Activated CD4-positive, CD25-positive, alpha-beta regulatory T cell (primary cell): ENCODE results near the gene USF1.
"Not testable (repeated sequence)": the region's sequence is repeated elsewhere in the genome, so short reads cannot be mapped to it uniquely, and the experiment has no call there.

Experiments
- DNase-seq, 4 experiments: peaks; one replicate each; lab custom pipeline; 2025; lab: John Stamatoyannopoulos, UW

Gene USF1

DNA sequence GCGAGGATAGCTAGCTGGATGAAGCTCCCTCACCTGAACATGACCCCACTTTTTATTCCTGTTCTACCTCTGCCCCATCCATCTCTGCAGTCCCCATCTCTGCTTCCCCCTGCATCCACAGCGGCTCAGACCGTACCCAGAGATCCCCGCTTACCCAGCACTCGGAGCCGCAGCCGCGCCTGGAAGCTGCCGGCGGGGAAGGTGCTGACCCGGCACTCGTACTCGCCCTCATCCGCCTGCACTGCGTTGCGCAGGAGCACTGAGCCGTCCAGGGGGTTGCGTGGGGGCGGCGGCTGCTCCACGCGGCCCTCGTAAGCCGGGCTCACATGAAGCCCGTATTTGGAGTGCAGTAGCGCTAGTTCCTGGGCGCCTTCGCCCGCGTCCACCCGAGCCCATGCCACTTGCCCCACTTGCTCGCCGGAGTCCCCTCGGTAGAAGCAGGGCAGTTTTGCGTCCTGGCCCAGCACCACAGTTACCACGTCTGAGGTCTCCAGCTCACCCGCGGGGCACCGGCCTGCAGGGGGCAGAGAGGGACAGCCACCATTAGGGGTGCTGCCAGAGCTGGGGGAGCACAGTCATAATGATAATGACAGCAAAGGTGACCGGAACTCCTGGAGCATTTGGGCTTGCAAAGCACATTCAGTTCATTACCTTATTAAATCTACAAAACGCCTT is 33.8 kb upstream of the USF1 start:
- no peak for DNase-seq

DNA sequence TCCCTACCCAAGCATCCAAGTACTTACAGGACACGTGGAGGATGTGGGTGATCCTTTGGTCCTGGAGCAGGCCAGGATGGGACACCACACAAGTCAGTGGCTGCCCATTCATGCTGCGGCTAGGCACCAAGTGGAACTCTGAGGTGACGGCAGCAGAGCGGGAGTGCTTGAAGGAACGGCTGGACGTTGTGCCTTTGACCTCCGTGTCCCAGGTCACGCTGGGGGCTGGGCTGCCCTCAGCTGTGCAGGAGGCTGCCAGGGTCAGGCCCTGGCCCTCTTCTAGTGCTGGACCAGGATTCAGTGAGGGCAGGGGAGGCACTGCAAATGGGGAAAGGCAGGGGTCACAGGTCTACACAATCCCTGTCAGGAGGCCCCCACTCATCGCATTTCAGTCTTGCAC is 31.6 kb upstream of the USF1 start:
- no peak for DNase-seq

DNA sequence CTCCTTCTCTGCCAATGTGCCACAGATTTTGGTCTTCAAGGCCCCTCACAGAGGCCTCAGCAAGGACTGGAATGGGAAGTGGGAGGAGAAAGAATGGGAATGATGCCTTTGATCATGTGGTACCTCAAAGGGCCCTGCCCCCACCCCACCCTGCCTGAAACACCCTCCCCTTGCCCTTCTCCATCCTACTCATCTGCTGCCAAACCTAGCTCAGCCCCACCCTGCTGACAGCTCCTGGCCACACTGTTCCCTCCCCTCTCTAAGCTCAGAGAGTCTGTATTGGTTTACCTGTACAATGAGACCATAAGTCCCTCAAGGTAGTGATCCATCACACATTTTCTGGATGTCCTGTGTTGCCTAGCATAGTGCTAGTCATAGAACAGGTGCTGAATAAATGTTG is 30.6 kb upstream of the USF1 start:
- DNase-seq = no peak

DNA sequence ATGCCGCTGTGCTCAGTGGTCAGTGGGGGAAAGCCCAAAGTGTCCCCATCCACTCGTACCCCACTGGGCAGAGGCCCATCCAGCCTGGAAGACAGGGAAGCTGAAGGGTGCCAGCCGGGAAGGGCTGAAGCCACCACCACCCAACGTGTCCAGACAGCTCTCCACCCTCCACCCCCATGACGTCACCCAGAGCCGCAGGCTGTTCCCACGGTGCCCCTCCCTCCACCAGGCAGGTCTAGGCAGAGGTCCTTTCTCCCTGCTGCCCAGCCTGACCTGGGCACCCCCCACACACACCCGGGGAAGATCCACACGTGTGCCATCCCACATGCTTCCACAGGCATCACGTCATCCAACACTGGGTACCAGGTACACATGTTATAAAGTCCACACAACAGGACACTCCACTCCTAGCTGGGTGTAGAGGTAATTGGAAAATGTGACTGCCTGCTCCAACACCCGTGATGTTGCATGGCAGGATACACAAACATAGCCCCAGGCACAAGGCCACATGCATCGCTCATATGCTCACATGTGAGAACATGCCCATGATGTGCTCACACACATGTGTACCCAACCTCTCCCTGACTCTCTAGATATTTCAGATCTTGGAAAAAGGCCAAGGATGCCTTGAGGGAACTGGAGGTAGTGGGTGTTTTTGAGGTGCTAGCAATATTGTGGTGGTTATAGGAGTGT is 29.0 kb upstream of the USF1 start:
- DNase-seq = no peak

DNA sequence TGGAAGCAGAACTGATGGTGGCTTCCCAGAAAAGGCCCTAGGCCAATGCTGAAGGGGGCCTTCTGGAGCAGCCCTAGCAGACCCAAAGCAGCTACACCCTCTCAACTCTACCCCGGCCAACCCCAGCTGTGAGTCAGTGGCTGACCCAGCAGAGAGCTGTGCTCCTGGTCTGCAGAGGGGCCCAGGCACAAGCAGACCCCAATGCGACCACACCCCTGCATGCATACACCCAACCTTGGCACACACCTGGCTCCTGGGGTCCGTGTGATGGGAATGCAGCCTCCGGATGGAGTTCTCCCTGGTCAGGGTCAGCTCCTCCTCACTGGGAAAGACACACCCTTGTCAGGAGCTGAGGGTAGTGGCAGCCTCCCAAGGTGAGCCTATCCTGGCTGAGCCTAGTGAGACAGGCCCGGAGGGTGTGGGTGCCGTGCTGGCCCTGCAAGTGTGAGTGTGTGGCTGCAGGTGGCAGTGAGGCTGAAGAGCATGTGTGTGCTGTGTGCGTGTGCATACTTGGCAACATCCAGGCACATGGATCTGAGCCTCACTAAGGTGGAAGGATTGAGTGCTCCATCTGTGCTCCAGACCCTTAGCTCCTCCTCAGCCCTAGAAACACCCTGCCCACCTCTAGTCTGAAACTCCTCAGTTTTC is 27.8 kb upstream of the USF1 start:
- DNase-seq = no peak

DNA sequence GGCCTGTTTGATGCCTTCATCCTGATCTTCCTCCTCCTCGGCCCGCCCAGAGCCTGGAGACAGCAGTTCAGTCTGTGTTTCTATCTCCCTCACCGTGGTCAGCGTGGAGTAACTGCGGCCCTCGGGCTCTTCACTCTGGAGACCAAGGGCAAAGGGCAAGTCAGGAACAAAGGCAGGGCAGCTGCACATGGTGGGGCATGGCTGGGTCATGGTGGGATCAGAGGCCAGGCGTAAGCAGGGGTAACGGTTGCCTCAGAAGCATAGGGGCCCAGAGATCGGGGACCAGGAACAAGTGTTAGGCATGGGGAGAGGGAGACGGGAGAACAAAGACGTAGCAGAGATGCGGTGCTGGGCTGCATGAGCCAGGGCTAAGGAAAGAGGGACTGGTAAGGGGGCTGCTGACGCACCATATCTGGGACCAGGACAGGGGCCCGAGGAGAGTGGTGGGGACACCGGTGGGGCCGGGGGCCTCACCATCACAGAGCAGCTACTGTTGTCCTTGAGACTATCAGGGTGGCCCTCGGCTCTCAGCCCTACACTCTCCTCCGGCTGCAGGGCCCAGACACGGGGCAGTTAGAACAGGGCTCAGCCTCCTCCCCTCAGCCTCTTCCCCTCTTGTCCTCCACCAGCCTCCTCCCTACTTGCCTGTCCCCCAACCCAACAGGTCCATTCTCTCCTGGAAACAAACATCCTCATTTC is 27.1 kb upstream of the USF1 start:
- DNase-seq = no peak

DNA sequence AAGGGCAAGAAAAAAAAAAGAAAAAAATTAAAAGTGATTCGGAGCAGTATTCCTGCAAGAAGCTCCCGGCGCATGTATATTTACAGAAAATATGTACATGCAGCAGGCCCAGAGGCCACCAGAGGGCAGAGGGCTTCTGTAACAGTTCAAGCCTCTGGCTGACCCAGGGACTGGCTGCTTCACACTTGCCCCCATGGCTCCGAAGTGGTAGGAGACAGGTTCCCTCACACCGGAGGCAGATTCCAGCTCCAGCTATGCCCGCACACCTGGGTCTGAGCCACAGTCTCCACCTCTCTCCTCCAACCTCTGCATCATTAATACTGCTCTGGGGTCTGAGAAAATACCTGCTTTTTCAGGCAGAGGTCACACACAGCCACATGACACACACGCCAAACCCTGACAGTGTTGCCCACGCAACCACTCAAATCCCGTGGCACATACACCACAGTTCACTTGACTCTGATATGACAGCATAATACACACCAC is 26.2 kb upstream of the USF1 start:
- peak in 1 of 4 experiments; percentile 14 for DNase-seq

DNA sequence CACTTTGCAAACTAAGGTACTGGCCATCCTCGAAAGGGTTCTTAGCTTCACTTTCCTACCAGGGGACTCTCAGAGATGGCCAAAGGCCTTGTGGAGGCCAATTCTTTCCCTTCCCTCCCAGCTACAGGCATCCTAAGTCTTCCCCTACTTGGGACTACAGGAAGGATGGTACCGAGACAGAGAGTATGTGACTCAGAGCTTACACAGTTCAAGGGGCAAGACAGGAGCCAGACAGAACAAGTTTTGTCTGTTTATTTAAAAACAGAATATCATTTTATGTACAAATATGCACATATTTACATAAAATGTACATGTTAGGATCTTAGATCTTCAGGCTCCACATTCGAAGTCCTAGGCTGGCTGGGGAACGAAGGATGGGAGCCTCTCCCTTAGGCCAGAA is 25.0 kb upstream of the USF1 start:
- DNase-seq = no peak

DNA sequence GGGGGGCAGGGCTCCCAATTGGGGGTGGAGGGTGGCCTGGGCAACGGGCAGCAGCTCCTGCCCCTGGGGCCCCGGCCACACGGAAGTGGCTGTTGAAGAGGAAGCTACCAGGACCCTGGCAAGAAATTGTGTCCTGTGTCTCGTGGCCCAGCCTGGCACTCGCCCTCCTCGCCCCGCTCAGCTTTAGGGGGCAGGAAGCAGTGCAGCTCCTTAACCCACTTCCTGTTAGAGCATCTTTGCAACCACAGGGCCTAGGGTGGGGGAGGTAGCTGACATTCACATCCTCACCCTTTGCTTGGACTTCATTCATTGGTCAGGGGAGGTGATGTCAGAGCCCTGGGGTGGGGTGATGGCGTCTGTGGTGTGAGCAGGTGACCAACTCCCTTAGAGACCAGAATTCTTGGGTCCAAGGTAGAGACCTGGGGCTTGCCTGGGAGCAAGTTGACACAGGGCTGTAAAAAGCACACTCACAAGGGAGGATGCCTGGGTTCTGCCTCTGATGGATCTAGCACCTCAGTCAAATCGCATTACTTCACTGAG is 24.0 kb upstream of the USF1 start, which contains the start of gene ARHGAP30:
Gene ARHGAP30 (minus strand): TSS at position 161 of the 540 bp plus-strand sequence. CDS start 267 bp downstream, outside the sequence.
- peak; percentile 43 to 81 (median 64) for DNase-seq

DNA sequence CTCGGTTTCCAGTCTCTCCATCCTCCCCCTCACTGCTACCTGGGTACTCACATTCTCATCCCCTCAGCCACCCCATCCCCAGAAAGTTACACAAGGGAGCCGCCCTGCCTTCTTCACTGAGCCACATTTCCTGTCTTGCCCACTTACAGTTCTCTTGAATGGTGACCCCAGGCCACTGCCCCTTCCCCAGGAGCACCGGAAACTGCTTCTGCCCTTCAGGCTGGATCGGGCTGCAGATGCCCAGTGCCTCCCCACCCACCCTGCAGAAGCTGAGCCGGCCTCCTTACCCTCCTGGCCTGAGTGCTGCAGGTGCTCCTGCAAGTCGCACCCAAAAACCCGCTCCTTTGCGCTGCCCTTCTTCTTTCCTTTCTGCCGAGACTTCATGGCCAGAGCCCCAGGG is 23.5 kb upstream of the USF1 start:
- DNase-seq = no peak

DNA sequence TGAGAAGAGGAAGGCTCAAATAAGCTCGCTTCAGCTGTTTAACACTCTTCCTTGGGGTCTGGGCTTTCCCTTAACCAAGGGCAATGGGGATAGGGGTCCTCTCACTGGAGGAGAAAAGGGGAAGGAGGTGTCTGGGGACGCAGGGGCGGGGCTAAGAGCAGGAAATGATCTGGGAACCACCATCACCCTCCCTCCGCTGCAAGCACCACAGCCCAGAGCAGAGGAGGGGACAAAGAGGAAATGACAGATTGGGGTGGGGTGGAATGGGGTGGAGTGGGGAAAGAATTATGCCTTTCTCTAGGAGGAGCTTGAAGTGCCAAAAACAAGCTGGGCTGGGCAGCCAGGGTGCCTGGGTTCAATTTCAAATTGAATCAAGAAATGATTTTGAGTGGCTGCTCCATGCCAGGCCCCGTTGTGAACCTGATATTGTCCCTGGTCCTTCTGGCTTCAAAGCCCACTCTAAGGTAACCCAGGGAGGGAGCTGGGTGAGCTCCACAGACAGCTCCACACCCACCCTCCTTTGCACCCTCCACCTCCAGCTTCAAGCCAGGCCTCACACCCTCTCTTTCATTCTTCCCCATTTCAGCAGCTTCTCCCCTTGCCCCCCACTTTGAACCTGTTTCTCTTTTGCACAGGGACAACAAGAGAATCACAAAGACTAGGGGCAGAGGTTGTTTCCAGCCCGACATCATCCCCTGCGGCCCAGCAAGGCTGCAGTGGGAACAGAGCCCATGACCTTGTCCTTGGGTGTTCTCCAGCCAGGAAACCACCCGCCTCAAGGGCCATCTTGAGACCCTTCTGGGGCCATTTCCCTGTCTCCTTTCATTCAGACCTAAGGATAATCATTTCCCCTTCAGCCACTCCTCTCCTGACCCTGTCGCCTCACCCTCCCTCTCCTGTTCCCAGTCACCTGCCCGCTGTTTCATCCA is 22.8 kb upstream of the USF1 start:
- DNase-seq = peak; percentile 32 to 61 (median 54)

DNA sequence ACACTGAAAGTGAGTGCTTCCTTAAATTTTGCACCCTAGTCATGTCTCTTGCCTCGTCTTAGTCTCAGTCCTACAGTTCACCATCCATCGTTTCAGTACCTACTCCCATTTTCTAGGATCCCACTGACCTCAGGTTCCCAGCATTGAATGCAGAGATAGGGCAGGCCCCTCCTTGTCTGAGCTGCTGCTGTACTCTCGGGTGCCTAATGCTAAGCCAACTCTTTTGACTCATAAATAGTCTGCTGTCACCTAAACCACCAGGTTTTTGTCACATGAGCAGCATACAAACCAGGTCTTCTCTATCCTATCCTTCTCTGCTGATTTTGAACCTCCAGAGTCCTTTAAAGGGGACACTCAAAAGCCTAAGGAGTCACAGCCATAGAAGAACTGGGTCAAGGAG is 20.9 kb upstream of the USF1 start:
- DNase-seq = no peak

DNA sequence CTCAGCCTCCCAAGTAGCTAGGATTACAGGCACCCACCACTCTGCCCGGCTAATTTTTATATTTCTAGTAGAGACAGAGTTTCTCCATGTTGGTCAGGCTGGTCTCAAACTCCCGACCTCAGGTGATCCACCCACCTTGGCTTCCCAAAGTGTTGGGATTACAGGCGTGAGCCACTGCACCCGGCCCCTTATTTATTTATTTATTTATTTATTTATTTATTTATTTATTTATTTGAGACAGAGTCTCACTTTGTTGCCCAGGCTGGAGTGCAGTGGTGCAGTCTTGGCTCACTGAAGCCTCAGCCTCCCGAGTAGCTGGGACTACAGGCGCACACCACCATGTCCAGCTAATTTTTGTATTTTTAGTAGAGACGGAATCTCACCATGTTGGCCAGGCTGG is 19.9 kb upstream of the USF1 start:
- DNase-seq = not testable (repeated sequence)

DNA sequence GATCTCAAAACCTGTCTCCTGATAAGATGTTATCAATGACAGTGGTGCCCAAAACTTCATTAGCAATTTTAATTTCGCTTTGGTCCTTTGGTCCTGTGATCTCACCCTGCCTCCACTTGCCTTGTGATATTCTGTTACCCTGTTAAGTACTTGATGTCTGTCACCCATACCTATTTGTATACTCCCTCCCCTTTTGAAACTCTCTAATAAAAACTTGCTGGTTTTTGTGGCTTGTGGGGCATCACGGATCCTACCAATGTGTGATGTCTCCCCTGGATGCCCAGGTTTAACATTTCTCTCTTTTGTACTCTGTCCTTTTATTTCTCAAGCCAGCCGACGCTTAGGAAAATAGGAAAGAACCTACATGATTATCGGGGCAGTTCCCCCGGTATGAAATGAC is 18.2 kb upstream of the USF1 start:
- not testable (repeated sequence) for DNase-seq

DNA sequence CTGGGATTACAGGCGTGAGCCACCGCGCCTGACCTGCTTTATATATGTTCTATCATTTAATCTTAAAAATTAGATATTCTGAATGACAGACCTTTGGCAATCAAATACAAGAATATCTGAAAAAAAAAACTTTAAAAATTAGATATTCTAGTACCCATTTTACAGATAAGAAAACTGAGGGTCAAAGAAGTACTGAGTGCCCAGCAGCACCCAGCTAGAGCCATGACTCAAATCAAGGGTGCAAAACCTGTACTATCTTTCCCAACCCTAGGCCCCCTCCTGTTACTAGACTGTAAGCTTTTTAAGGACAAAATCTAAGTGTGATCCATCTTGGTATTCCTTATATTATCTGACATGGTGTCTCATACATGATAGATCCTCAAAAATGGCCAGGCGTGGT is 15.6 kb upstream of the USF1 start:
- DNase-seq = no peak

DNA sequence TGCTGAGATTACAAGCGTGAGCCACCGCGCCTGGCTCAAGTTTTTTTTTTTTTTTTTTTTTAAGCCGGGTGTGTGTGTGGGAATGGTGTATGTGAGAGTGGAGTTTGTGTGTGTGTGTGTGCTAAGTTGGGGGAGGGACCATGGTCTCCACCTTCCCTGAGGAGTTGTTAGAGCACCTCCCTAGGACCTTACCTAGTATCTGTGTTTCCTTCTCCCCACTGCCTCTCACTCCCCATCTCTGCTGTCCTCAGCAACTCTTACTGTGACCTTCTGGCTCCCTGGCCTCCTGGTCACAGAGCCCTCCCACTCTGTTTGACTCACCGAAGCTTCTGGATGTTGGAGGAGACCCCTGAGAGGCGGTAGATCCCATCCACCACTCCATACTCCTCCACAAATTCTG is 13.5 kb upstream of the USF1 start:
- DNase-seq = no peak

DNA sequence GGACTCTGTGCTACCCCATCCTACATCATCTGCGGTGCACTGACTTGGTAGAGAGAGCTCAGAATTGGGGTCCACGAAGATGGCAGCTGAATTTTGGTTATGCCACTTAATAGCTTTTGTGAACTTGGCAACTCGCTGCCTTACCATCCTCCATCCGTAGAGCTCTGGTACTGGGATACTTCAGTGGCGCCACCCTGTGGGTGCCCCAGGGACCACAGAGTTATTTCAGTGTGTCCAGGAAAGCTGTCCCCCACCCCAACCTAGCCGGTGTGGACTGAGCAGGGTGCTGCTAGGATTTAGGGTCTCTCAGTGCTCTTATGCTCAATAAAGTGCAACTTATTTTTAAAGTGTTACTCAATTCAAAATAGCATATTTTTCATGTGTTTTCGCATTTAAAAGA is 9.0 kb upstream of the USF1 start:
- DNase-seq = no peak

DNA sequence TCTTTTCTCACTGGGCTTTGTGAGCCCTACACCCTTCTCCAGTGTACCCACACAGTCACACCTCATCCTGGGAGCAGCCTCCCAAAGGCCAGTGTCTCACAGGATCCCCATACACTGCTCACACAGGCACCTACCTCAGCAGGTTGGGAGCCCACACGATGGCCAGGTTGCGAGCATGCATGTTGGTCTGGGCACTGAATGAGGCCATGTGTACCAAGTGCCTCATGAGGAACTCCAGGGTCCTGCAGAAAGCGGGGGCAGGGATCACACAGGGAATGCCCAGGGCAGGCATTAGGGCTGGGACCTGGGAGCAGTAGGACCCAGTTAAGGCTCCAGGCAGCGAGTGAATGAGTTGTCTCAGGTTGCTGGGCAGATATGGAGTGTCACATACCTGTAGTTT is 8.5 kb upstream of the USF1 start:
- no peak for DNase-seq

DNA sequence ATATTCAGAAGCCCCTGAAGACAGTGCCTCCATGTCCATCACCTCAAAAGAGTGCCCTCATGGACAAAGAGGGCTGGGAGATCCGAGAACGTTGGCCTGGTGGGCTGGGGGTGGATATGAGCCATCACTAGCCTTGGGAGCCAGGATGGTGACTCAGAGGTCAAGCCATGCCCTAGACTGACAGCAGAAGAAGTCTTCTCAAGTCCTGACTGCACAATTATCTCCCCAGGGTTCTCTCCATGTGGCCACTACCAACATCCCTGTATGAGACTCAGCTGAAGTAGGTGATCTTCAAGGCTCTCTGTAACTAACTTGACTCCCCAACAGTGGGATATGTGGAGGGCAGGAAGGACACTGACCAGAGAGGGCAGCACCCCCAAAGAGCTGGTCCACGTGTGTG is 7.1 kb upstream of the USF1 start:
- DNase-seq = no peak

DNA sequence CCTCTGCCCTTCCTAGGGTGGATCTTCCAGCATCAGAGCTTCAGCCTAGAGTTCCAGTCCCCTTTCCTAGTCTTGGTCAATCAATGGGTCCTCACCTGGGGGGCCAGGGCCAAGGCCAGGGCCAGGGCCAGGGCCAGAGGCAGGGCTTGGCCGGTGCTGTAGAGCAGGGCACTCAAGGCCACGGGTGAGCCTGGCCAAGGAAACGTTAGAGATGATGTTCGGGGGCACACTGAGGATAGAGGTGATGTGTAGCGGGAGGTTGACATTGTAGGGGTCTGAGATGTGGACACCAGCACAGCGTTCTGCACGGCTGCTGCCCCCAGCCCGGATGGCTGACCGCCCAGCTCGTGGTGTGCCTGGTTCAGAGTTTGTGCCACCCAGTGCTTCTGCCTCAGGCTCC is 5.4 kb upstream of the USF1 start:
- no peak for DNase-seq
